CD4-positive, alpha-beta T cell (primary cell): ENCODE data around the gene C20orf202. TPM values are rescaled to one million over a fixed set of nuclear protein-coding genes. Genes with fewer than 3 reads are reported as not detected.

ENCODE experiments used
- ATAC-seq: fragments of 200-7000 bp; cut with Tn5 transposase; one replicate; pipeline ENCODE4 v1.10.0; 2022; ENCODE audit warnings: mild to moderate bottlenecking; ENCODE audit not compliant: poor library complexity
- CTCF ChIA-PET: fragments of 350-600 bp; sonication (Branson Sonifier 250); formaldehyde crosslinking; loops from one replicate; lab custom pipeline; 2021; ENCODE audit warnings: antibody characterized with exemption, inconsistent platforms; lab: Charles Lee
- POLR2A ChIA-PET: fragments of 350-600 bp; sonication (Branson Sonifier 250); formaldehyde crosslinking; loops from one replicate; lab custom pipeline; 2021; ENCODE audit warnings: antibody characterized with exemption, inconsistent platforms; lab: Charles Lee
- DNase-seq, 14 experiments: peaks; one replicate each; pipeline ENCODE4 v3.0.0-alpha.2; 2013 to 2020; ENCODE audit warnings: mixed read lengths in 2 of 14
- H3K27ac ChIP-seq, 2 donors: one replicate each; pipeline versions ENCODE4 v1.5.1 to v1.7.0; 2013; ENCODE audit warnings: low read length in 2 of 2, low read depth in 1 of 2, mild to moderate bottlenecking in 1 of 2
- H3K27me3 ChIP-seq, 2 experiments: 1 replicate in 1 of 2; 2 replicates in 1 of 2; pipeline versions ENCODE4 v1.6.1 to v1.7.0; 2013; ENCODE audit warnings: low read length in 2 of 2, control low read depth in 1 of 2, mild to moderate bottlenecking in 1 of 2, moderate library complexity in 1 of 2; ENCODE audit not compliant: insufficient read depth in 2 of 2, control insufficient read depth in 1 of 2
- H3K36me3 ChIP-seq: one replicate; pipeline ENCODE4 v1.6.1; 2013; ENCODE audit warnings: low read length, control low read depth; ENCODE audit not compliant: insufficient read depth
- H3K4me1 ChIP-seq: one replicate; pipeline ENCODE4 v1.6.1; 2013; ENCODE audit warnings: low read length, control low read depth; ENCODE audit not compliant: insufficient read depth
- H3K4me3 ChIP-seq: one replicate; pipeline ENCODE4 v1.5.1; 2013; ENCODE audit warnings: mild to moderate bottlenecking, low read length, moderate library complexity
- H3K9me3 ChIP-seq, 2 experiments: 1 replicate in 1 of 2; 2 replicates in 1 of 2; pipeline versions ENCODE4 v1.6.1 to v1.7.0; 2013; ENCODE audit warnings: low read length in 2 of 2, mild to moderate bottlenecking in 2 of 2, control low read depth in 1 of 2, moderate library complexity in 1 of 2; ENCODE audit not compliant: control insufficient read depth in 1 of 2, insufficient read depth in 1 of 2
- H3K27ac Mint-ChIP-seq: one replicate; pipeline ENCODE4 v1.8.0; 2020; ENCODE audit warnings: mixed read lengths
- H3K27me3 Mint-ChIP-seq: one replicate; pipeline ENCODE4 v1.8.0; 2021; ENCODE audit warnings: mixed read lengths
- H3K36me3 Mint-ChIP-seq: one replicate; pipeline ENCODE4 v1.8.0; 2021; ENCODE audit warnings: low read depth, mixed read lengths
- H3K4me1 Mint-ChIP-seq: one replicate; pipeline ENCODE4 v1.8.0; 2021; ENCODE audit warnings: low read depth, mixed read lengths
- H3K4me3 Mint-ChIP-seq: one replicate; pipeline ENCODE4 v1.8.0; 2020; ENCODE audit warnings: mild to moderate bottlenecking, mixed read lengths
- H3K9me3 Mint-ChIP-seq: one replicate; pipeline ENCODE4 v1.8.0; 2020; ENCODE audit warnings: mixed read lengths
- CTCF ChIP-seq: fragments of 200-600 bp; IDR thresholded peaks from one replicate; pipeline ENCODE4 v1.8.0; 2022; ENCODE audit warnings: antibody characterized with exemption, mild to moderate bottlenecking
- intact Hi-C, 2 experiments: fragments of 100-400 bp; cut with DNase I in 1 of 2; cut with micrococcal nuclease in 1 of 2; formaldehyde crosslinking; loops; one replicate each; pipeline versions ENCODE4 v1.15.1 to v1.9.0; 2023 to 2025; cut with DNase I, micrococcal nuclease
- total RNA-seq, 174 experiments: library from RNA in 2 of 174; stranded (reverse) in 2 of 174; gene quantifications; one replicate each; pipeline ENCODE4 v1.2.3 and lab custom pipeline; 2021 to 2026

Gene C20orf202
- total RNA-seq, 2 experiments from 2014 or later, result not detected

DNA sequence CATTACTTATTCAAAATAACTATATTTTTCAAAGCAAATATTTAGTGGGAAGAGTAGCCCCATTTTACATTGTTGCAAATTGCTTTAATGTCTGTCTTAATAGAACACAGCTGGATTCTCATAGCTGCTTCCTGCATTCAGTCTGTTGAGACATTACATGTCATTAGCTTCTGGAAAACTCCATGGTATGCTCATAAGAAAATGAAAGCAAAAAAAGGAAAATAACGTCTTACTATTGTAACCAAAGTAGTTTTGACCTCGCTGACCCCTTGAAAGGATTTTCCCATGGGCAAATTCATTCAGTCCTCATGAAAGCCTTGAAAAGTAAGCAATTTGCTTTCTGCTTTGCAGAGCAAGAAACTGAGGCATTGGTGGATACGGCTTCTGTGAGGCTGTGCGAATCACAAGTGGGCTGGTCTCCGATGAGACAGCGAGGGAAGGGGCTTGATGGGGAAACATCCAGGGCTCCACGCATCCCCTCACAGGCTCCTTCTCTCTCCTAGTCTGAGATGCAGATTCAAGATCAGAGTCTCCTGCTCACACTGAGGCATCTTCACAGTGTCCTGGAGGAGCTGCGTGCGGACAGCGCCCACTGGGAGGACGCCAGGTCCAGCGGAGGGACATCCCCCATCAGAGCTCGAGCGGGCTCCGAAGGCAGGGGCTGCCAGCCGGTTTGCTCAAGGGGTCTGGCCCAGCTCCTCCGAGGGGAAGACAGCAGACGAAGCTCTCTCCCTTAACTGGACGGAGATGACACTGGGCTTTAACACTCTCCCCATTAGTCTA lies 3.3 kb downstream of the C20orf202 start:
- no peak overlapping the region for H3K4me3 Mint-ChIP-seq

GRCh38 chr20:1207293-1207878 lies 4.1 kb downstream of the C20orf202 start:
- no peaks in the 10 kb centered on the region for H3K36me3 Mint-ChIP-seq
- Histone ChIP-seq H3K36me3 (no peaks in the 10 kb centered on the region), H3K9me3 (no peaks in the 10 kb centered on the region), H3K27ac (no peak overlapping the region), H3K27me3 (no peaks in the 10 kb centered on the region), H3K4me1 (no peaks in the 10 kb centered on the region), H3K4me3 (no peak overlapping the region)
- no peak for DNase-seq
- H3K4me3 Mint-ChIP-seq, result no peak overlapping the region
- intact Hi-C loops, result no loop called here
- no peaks in the 10 kb centered on the region for H3K9me3 Mint-ChIP-seq
- no peaks in the 10 kb centered on the region for H3K4me1 Mint-ChIP-seq
- peaks cover 4% of the 10 kb centered on the region for H3K27me3 Mint-ChIP-seq
- no peak for ATAC-seq
- no peak overlapping the region for H3K27ac Mint-ChIP-seq
- ChIA-PET POLR2A (interaction anchor here (0.6 kb wide), 1 partner anchor 973 kb away, joined by 3 read pairs; no protein-coding TSS in a partner anchor), CTCF (interaction anchor here (0.7 kb wide), 1 partner anchor 48 kb away, joined by 3 read pairs; no protein-coding TSS in a partner anchor)
- TF ChIP-seq CTCF, result no peak

More for the DNA sequence above, 3.3 kb downstream of the C20orf202 start:
- intact Hi-C loops, result no loop called here
- CTCF ChIA-PET, result interaction anchor here (0.7 kb wide), 1 partner anchor 49 kb away, joined by 3 read pairs; no protein-coding TSS in a partner anchor
- no peak for DNase-seq
- H3K4me1 ChIP-seq, result no peaks in the 10 kb centered on the region
- ATAC-seq, result no peak
- POLR2A ChIA-PET, result interaction anchor here (0.6 to 1.0 kb wide), 2 partner anchors 88 to 974 kb away, joined by 3 to 4 read pairs; no protein-coding TSS in a partner anchor
- no peaks in the 10 kb centered on the region for H3K27me3 ChIP-seq
- no peaks in the 10 kb centered on the region for H3K4me1 Mint-ChIP-seq
- H3K36me3 ChIP-seq, result no peaks in the 10 kb centered on the region
- no peaks in the 10 kb centered on the region for H3K36me3 Mint-ChIP-seq
- TF ChIP-seq CTCF, result no peak
- H3K27ac Mint-ChIP-seq, result no peak overlapping the region
- H3K9me3 ChIP-seq, result no peaks in the 10 kb centered on the region
- H3K9me3 Mint-ChIP-seq, result no peaks in the 10 kb centered on the region
- no peak overlapping the region for H3K4me3 ChIP-seq
- peaks cover 4% of the 10 kb centered on the region for H3K27me3 Mint-ChIP-seq
- H3K27ac ChIP-seq, result no peak overlapping the region

DNA sequence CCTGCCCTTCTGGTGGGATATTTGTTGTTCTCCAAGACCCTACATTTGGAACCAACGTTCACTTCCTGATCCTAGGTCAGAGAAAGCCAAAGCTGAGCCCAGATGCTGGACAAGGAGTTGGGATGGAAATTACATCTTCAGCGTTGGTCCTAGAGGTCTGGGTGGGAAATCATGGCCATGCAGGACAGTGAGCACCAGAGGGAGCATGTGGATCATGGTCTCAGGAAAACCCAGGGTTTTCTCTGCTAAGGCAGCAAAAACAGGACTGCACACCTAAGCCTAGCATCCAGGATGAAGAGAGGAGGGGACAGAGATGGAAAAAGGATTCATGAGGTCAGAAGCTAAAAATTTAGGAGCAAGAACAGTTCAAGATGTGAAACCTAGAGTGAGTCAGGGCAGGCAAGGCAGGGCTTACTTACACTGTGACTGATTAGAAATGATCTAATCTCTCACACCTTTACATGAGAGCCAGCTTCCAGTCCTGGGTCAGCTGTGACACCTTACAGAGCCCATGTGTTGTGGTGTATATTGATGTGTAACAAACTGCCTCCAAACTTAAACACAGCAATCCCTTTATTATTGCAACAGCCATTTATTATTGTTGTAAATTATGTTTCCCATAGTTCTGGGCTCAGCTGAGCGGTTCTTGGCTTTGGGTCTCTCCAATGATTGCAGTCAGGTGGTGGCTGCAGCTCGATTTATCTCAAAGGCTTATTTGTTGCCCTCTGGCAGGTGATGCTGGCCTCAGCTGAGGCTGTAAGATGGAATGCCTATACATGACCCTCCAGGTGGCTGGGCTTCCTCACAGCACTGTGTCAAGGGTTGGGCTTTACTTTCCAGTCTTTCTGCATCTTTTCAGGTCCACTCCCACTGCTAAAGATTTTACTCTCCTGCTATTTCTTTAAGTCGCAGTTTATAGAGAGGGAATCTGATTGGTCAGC lies 6.5 kb downstream of the C20orf202 start:
- Mint-ChIP-seq H3K27ac (no peak overlapping the region), H3K9me3 (no peaks in the 10 kb centered on the region), H3K36me3 (no peaks in the 10 kb centered on the region), H3K4me1 (peaks cover 13% of the 10 kb centered on the region), H3K27me3 (peaks cover 10% of the 10 kb centered on the region), H3K4me3 (no peak overlapping the region)
- Histone ChIP-seq H3K4me3 (no peak overlapping the region), H3K27me3 (no peaks in the 10 kb centered on the region), H3K27ac (no peak overlapping the region), H3K9me3 (no peaks in the 10 kb centered on the region), H3K4me1 (peaks cover 8% of the 10 kb centered on the region), H3K36me3 (no peaks in the 10 kb centered on the region)
- CTCF ChIA-PET, result no interaction called here
- POLR2A ChIA-PET, result no interaction called here
- ATAC-seq (no peak), DNase-seq (no peak)
- TF ChIP-seq CTCF, result no peak
- intact Hi-C loops, result loop anchor here (2.0 to 10.0 kb wide), 4 partner anchors 91 to 237 kb away; partner anchors contain the start of gene PSMF1 (in 1 of the 2)
